Suppressor macrophage treated with lipopolysaccharide for 4 hours (primary cell): ENCODE measurements around the gene NDUFS1.
"Not testable (repeated sequence)": the region's sequence is repeated elsewhere in the genome, so short reads cannot be mapped to it uniquely, and the experiment has no call there.

Experiments used
- DNase-seq: peaks from one replicate; pipeline ENCODE4 v3.0.0-alpha.2; 2020

The NDUFS1 gene

GRCh38 chr2:206159346-206160124 is at the start of gene NDUFS1, which contains the start of gene EEF1B2:
NDUFS1 (minus strand) TSS chr2:206159444; CDS start chr2:206153678, 5,766 bp downstream.
EEF1B2 (plus strand) TSS chr2:206159895; CDS start chr2:206159980, 85 bp downstream.
- DNase-seq, result peak; percentile 99

DNA sequence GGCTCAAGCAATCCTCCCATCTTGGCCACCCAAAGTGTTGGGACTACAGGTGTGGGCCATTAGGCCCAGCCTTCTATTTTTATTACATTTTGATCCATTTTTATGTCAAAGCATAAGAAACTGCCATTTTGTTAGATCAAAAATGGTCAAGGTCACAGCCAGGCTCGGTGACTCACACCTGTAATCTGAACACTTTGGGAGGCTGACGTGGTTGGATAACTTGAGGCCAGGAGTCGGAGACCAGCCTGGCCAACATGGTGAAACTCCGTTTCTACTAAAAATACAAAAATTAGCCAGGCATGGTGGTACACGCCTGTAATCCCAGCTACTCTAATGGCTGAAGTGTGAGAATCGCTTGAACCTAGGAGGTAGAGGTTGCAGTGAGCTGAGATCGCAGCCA is 49.7 kb upstream of the NDUFS1 start:
- no peak for DNase-seq

- not testable (repeated sequence) for DNase-seq
Observed at GRCh38 chr2:206207316-206207715, 48.1 kb upstream of the NDUFS1 start.

GRCh38 chr2:206204710-206205109 is 45.5 kb upstream of the NDUFS1 start:
- no peak for DNase-seq

DNA sequence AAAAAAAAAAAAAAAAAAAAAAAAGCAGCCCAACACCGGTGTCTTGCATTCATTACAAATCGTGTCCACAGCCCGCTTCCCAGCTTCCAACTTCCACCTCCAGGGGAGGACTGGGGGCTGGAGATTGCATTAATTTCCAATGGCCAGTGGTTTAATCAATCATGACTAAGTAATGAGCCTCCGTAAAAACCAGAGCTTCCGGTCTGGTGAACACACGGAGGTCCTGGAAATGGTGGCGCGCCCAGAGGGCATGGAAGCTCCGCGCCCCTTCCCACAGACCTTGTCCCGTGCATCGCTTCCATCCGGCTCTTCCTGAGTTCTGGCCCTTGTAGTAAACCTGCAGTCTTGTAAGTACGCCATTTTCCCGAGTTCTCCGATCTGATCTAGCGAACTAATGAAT is 44.1 kb upstream of the NDUFS1 start:
- no peak for DNase-seq

- no peak for DNase-seq
Observed at GRCh38 chr2:206202446-206202845, 43.2 kb upstream of the NDUFS1 start.

- no peak for DNase-seq
Observed at GRCh38 chr2:206201075-206201848, 42.0 kb upstream of the NDUFS1 start.

DNA sequence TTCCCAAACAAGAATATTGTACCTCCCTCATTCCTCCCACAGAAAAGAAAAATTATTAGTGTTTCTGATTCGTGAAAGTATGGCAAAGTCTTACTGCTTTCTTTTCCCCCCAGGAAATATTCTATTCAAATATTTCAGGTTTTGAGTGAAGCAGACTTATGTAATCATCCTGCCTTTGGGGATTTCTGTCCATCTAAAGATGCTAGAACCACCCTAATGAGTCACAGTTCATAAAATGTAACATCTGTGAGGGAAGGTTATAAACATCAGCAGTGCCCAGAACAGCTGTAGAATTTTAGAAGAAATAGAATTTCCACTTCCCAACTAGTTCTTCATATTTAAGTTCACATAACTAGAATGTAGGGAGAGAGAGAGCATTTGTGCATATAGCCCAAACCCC is 39.4 kb upstream of the NDUFS1 start:
- no peak for DNase-seq

DNA sequence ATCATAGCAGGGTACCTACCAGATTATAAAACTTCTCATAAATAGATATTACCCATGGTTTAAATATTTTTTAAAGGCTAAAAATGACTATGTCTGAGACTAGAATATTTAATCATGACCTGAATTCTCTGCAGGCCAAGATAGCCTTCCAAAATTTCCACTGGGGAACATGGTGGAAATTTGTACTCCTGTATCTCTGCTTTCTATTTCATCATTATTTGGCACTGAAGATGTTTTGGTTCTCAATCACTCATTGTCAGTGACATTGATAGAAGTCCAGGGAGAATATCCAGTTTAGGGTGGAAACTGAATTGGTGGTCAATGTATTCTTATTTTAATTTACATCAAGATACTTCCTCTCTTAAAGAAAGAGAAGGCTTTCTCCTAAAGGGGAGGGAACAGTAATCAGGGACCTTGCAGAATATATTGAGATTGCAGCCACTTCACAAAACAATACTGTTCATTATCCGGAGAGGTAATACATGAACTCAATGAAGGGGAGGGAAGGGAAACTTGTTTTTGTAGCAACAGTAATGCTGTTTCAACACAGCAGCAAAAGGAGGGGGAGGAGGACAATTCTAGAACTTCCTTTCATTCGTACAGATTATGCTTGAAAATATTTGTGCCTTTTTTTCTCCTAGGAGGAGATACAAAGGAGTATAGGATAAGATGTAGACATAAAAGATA is 34.6 kb upstream of the NDUFS1 start:
- peak; percentile 7 for DNase-seq

GRCh38 chr2:206192157-206192556 is 32.9 kb upstream of the NDUFS1 start:
- DNase-seq, result no peak

- no peak for DNase-seq
Observed at GRCh38 chr2:206190689-206191088, 31.4 kb upstream of the NDUFS1 start.

GRCh38 chr2:206190111-206190510 is 30.9 kb upstream of the NDUFS1 start:
- no peak for DNase-seq

- DNase-seq, result no peak
Observed at GRCh38 chr2:206189691-206190090, 30.4 kb upstream of the NDUFS1 start.

GRCh38 chr2:206181526-206181925 is 22.3 kb upstream of the NDUFS1 start:
- DNase-seq, result not testable (repeated sequence)

- no peak for DNase-seq
Observed at GRCh38 chr2:206176901-206177300, 17.7 kb upstream of the NDUFS1 start.

GRCh38 chr2:206176121-206176520 is 16.9 kb upstream of the NDUFS1 start:
- DNase-seq, result no peak

GRCh38 chr2:206173147-206173546 is 13.9 kb upstream of the NDUFS1 start:
- no peak for DNase-seq

DNA sequence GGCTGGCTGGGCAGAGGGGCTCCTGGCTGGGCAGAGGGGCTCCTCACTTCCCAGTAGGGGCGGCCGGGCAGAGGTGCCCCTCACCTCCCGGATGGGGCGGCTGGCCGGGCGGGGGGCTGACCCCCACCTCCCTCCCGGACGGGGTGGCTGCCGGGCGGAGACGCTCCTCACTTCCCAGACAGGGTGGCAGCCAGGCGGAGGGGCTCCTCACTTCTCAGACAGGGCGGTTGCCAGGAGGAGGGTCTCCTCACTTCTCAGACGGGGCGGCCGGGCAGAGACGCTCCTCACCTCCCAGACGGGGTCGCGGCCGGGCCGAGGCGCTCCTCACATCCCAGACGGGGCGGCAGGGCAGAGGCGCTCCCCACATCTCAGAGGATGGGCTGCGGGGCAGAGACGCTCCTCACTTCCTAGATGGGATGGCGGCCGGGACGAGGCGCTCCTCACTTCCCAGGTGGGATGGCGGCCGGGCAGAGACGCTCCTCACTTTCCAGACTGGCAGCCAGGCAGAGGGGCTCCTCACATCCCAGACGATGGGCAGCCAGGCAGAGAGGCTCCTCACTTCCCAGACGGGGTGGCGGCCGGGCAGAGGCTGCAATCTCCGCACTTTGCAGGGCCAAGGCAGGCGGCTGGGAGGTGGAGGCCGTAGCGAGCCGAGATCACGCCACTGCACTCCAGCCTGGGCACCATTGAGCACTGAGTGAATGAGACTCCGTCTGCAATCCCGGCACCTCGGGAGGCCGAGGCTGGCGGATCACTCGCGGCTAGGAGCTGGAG is 12.6 kb upstream of the NDUFS1 start:
- not testable (repeated sequence) for DNase-seq

DNA sequence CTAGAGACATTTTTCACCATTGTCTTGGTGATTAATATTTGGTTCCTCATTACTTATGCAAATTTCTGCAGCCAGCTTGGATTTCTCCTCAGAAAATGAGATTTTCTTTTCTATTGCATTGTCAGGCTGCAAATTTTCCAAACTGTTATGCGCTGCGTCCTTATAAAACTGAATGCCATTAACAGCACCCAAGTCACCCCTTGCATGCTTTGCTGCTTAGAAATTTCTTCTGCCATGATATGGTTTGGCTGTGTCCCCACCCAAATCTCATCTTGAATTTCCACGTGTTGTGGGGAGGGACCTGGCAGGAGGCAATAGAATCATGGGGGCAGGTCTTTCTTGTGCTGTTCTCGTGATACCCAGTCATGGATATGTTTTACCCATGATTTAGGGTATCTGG is 9.0 kb upstream of the NDUFS1 start:
- not testable (repeated sequence) for DNase-seq

DNA sequence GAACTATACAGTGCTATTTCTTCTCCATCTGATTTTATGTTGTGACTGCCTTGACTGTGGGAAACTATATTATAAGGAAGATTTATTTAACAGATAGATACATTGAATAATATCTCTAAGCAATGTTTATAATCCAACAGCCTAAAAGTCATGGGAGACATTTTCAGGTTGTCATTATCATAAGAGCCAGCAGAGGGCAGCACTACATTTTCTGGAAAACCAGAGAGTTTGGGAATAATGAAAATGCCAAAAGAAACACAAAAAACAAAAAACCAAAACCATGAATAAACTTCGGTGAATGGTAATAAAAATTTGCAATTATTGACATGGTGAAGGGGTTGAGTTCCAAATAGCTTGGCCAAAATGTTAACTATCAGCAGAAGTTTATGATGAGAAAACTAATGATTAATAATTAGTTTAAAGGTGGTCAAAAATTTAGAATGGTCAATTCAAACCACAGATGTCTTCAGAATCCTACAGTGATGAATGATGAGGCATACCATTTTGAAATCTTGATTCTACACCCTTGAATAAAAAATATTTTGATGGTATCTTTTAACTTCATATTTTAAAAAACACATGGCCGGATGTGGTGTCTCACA is 5.1 kb upstream of the NDUFS1 start:
- DNase-seq, result peak; percentile 58

GRCh38 chr2:206163251-206163880 is 4.1 kb upstream of the NDUFS1 start:
- no peak for DNase-seq

- DNase-seq, result peak; percentile 6
Observed at GRCh38 chr2:206162401-206162800, 3.2 kb upstream of the NDUFS1 start.
